ENCODE measurements around the gene TCF12.

The TCF12 gene

GRCh38 chr15:57035664-57036063, 117.2 kb downstream of the TCF12 start:
- no peak for DNase-seq (ENCODE audit: low spot score)
- in situ Hi-C loops (cut with MboI; ENCODE audit: low sequenced_read_pairs, unreplicated experiment), result no loop called here
- TF ChIP-seq CTCF (IDR thresholded peaks at IDR 0.05; ENCODE audit: borderline replicate concordance, control extremely low read depth, extremely low read depth, insufficient read depth, missing control alignments), result no peak

- no peak for TF ChIP-seq CTCF (IDR thresholded peaks at IDR 0.05; ENCODE audit: borderline replicate concordance, control extremely low read depth, extremely low read depth, insufficient read depth, missing control alignments)
- no peak for DNase-seq (ENCODE audit: low spot score)
- in situ Hi-C loops (cut with MboI; ENCODE audit: low sequenced_read_pairs, unreplicated experiment), result no loop called here
These were observed 117.9 kb downstream of the TCF12 start for GRCh38 chr15:57036352-57036751.

GRCh38 chr15:57037548-57037947, 119.1 kb downstream of the TCF12 start:
- no peak for TF ChIP-seq CTCF (IDR thresholded peaks at IDR 0.05; ENCODE audit: borderline replicate concordance, control extremely low read depth, extremely low read depth, insufficient read depth, missing control alignments)
- DNase-seq (ENCODE audit: low spot score), result no peak
- in situ Hi-C loops (cut with MboI; ENCODE audit: low sequenced_read_pairs, unreplicated experiment), result no loop called here

- TF ChIP-seq CTCF (IDR thresholded peaks at IDR 0.05; ENCODE audit: borderline replicate concordance, control extremely low read depth, extremely low read depth, insufficient read depth, missing control alignments), result no peak
- in situ Hi-C loops (cut with MboI; ENCODE audit: low sequenced_read_pairs, unreplicated experiment), result no loop called here
- DNase-seq (ENCODE audit: low spot score), result no peak
These were observed 119.6 kb downstream of the TCF12 start for GRCh38 chr15:57038040-57038439.

- no peak for DNase-seq (ENCODE audit: low spot score)
- TF ChIP-seq CTCF (IDR thresholded peaks at IDR 0.05; ENCODE audit: borderline replicate concordance, control extremely low read depth, extremely low read depth, insufficient read depth, missing control alignments), result no peak
- in situ Hi-C loops (cut with MboI; ENCODE audit: low sequenced_read_pairs, unreplicated experiment), result no loop called here
These were observed 120.1 kb downstream of the TCF12 start for GRCh38 chr15:57038496-57038895.

GRCh38 chr15:57041416-57041815, 123.0 kb downstream of the TCF12 start:
- DNase-seq (ENCODE audit: low spot score), result no peak
- in situ Hi-C loops (cut with MboI; ENCODE audit: low sequenced_read_pairs, unreplicated experiment), result no loop called here
- TF ChIP-seq CTCF (IDR thresholded peaks at IDR 0.05; ENCODE audit: borderline replicate concordance, control extremely low read depth, extremely low read depth, insufficient read depth, missing control alignments), result no peak
